ENCODE measurements around the gene SNX30. TPM values are rescaled to one million over a fixed set of nuclear protein-coding genes. Genes with fewer than 3 reads are reported as not detected.
"Not testable (repeated sequence)": the region's sequence is repeated elsewhere in the genome, so short reads cannot be mapped to it uniquely, and the experiment has no call there.

The SNX30 gene
- total RNA-seq, 1 experiment from 2014 or later = 12.7 TPM

- TF ChIP-seq ZBTB33 (IDR thresholded peaks at IDR 0.05; ENCODE audit: extremely low read depth, insufficient replicate concordance, low read length) (no peak), EZH2phosphoT487 (IDR thresholded peaks at IDR 0.05; ENCODE audit: borderline replicate concordance) (no peak), EZH2 (IDR thresholded peaks at IDR 0.05) (no peak), JUND (IDR thresholded peaks at IDR 0.05) (no peak), ELF1 (IDR thresholded peaks at IDR 0.05; ENCODE audit: borderline replicate concordance, low read depth) (no peak), EGR1 (IDR thresholded peaks at IDR 0.05; ENCODE audit: low read depth) (no peak)
Measured at GRCh38 chr9:112720113-112720780, 30.3 kb upstream of the SNX30 start (continued).

- H3K27me3 ChIP-seq (ENCODE audit: insufficient read depth, low read length); H3K9me2 ChIP-seq (ENCODE audit: insufficient read depth); H2AFZ ChIP-seq (ENCODE audit: low read depth, low read length, poor library complexity, severe bottlenecking); RAD21 ChIA-PET (ENCODE audit: low non-redundant PET in 1 of 2, low total read pairs in 2 of 2, uncharacterized antibody in 2 of 2, unreplicated experiment in 2 of 2); H3K4me2 ChIP-seq (ENCODE audit: low read length); CTCF ChIA-PET; H4K20me1 ChIP-seq (ENCODE audit: insufficient read depth); POLR2A ChIA-PET; intact Hi-C loops (cut with micrococcal nuclease); H3K36me3 ChIP-seq (ENCODE audit: control insufficient read depth in 1 of 2, insufficient read depth in 2 of 2, low read length in 2 of 2); H3K9me3 ChIP-seq (ENCODE audit: control insufficient read depth in 1 of 2, insufficient read depth in 1 of 2, low read depth in 1 of 2, low read length in 2 of 2); BruUV-seq (replicated peaks); DNase-seq (ENCODE audit: low read depth, low spot score); H3K4me3 ChIP-seq (replicated peaks in 1 of 2; ENCODE audit: low read depth in 1 of 2, low read length in 2 of 2); H3K79me2 ChIP-seq (ENCODE audit: insufficient read depth, low read length); ATAC-seq; H3K27ac ChIP-seq (ENCODE audit: low read depth, low read length); H3K9ac ChIP-seq (ENCODE audit: low read length); H3K4me1 ChIP-seq (ENCODE audit: control insufficient read depth in 1 of 2, insufficient read depth in 2 of 2, low read length in 2 of 2): not testable (repeated sequence)
Measured at GRCh38 chr9:112722749-112723148, 27.8 kb upstream of the SNX30 start.
